K562 (cell line): ENCODE measurements around the gene KCNC3. TPM values are rescaled to one million over a fixed set of nuclear protein-coding genes. Genes with fewer than 3 reads are reported as not detected.

Source experiments
- ATAC-seq: fragments of 200-7000 bp; cut with Tn5 transposase; 3 replicates; pipeline ENCODE4 v1.9.1; 2020; ENCODE audit warnings: moderate library complexity
- BruUV-seq: library from RNA; stranded (reverse); fragments of 400-500 nt; replicated peaks from 2 replicates; lab custom pipeline; 2021; lab: Mats Ljungman, UMichigan
- CTCF ChIA-PET: fragments of 300-600 bp; formaldehyde crosslinking; extraction: SDS; loops from one replicate; lab custom pipeline; 2021; ENCODE audit warnings: low intra/inter-chr PET ratio; lab: Yijun Ruan, JAX
- POLR2A ChIA-PET: fragments of 300-600, 350-650 bp; sonication (Branson Sonifier 250); formaldehyde crosslinking; extraction: SDS; loops from one replicate; lab custom pipeline; 2021; ENCODE audit warnings: antibody characterized with exemption, inconsistent platforms; lab: Yijun Ruan, JAX
- DNase-seq, 4 experiments: peaks; one replicate each; pipeline versions ENCODE4 v3.0.0 to v3.0.0-alpha.2; 2011 to 2018; ENCODE audit warnings: low spot score in 3 of 4, mixed read lengths in 3 of 4; ENCODE audit errors: extremely low read depth in 1 of 4
- FAIRE-seq: peaks from 2 replicates; lab custom pipeline; 2011; peaks lifted over from hg19 to GRCh38; lab: Jason Lieb, UNC
- H2AFZ ChIP-seq: 2 replicates; pipeline ENCODE4 v1.6.0; 2011; ENCODE audit warnings: low read depth, low read length, control low read depth, inconsistent platforms
- H3K27ac ChIP-seq: fragments of 200-600 bp; 3 replicates; pipeline ENCODE4 v1.8.0; 2011; ENCODE audit warnings: low read depth, mild to moderate bottlenecking, control low read depth, inconsistent platforms, low read length, moderate library complexity, mixed read lengths; ENCODE audit errors: extremely low read depth
- H3K27me3 ChIP-seq, 2 experiments: fragments of 300-600 bp in 1 of 2; 2 replicates in 1 of 2; 3 replicates in 1 of 2; pipeline versions ENCODE4 v1.6.0 to v1.8.0; 2011; ENCODE audit warnings: inconsistent platforms in 2 of 2, low read length in 2 of 2, mild to moderate bottlenecking in 1 of 2, mixed read lengths in 1 of 2, moderate library complexity in 1 of 2; ENCODE audit not compliant: control insufficient read depth in 2 of 2, insufficient read depth in 2 of 2
- H3K36me3 ChIP-seq: fragments of 300-600 bp; 3 replicates; pipeline ENCODE4 v1.8.0; 2011; ENCODE audit warnings: mild to moderate bottlenecking, low read length, inconsistent platforms; ENCODE audit not compliant: control insufficient read depth, insufficient read depth
- H3K4me1 ChIP-seq, 2 experiments: fragments of 200-600 bp in 1 of 2; replicated peaks in 1 of 2; 2 replicates in 1 of 2; 3 replicates in 1 of 2; pipeline versions ENCODE4 v1.5.1 to v1.8.0; 2011; ENCODE audit warnings: inconsistent platforms in 2 of 2, low read length in 2 of 2, mild to moderate bottlenecking in 1 of 2, mixed read lengths in 1 of 2, moderate library complexity in 1 of 2; ENCODE audit not compliant: control insufficient read depth in 2 of 2, insufficient read depth in 2 of 2
- H3K4me2 ChIP-seq: 2 replicates; pipeline ENCODE4 v1.6.1; 2011; ENCODE audit warnings: low read length, control low read depth, inconsistent platforms, mixed read lengths; ENCODE audit not compliant: insufficient read depth
- H3K4me3 ChIP-seq: fragments of 200-600 bp; sonication (generic), shearing (Covaris generic); 2 replicates; pipeline ENCODE4 v1.5.1; 2016; ENCODE audit warnings: control low read depth, inconsistent platforms
- H3K79me2 ChIP-seq: fragments of 200-600 bp; 3 replicates; pipeline ENCODE4 v1.8.0; 2011; ENCODE audit warnings: low read length, inconsistent platforms; ENCODE audit not compliant: control insufficient read depth, insufficient read depth
- H3K9ac ChIP-seq, 2 experiments: 2 replicates each; pipeline versions ENCODE4 v1.6.0 to v1.6.1; 2011; ENCODE audit warnings: low read depth in 2 of 2, low read length in 2 of 2, control low read depth in 1 of 2, inconsistent platforms in 1 of 2, mild to moderate bottlenecking in 1 of 2, mixed read lengths in 1 of 2; ENCODE audit not compliant: insufficient read depth in 1 of 2
- H3K9me1 ChIP-seq: one replicate; pipeline ENCODE4 v1.6.0; 2011; ENCODE audit warnings: inconsistent platforms, mild to moderate bottlenecking, low read length, moderate library complexity; ENCODE audit not compliant: control insufficient read depth, insufficient read depth
- H3K9me3 ChIP-seq: replicated peaks from 2 replicates; pipeline ENCODE4 v1.5.1; 2011; ENCODE audit warnings: low read depth, low read length, inconsistent platforms; ENCODE audit not compliant: control insufficient read depth, insufficient read depth
- H4K20me1 ChIP-seq: replicated peaks from 2 replicates; pipeline ENCODE4 v1.6.1; 2011; ENCODE audit warnings: low read length, inconsistent platforms, mixed read lengths; ENCODE audit not compliant: control insufficient read depth, insufficient read depth
- CBFB ChIP-seq: sonication (generic); formaldehyde crosslinking; IDR thresholded peaks from 2 replicates; pipeline ENCODE4 v1.4.0; 2020; ENCODE audit warnings: mild to moderate bottlenecking, missing genetic modification reagents
- CXXC5 ChIP-seq: fragments of 250-450 bp; sonication (Bioruptor Pico); IDR thresholded peaks from 2 replicates; pipeline ENCODE4 v1.8.0; 2022; ENCODE audit warnings: inconsistent platforms, mild to moderate bottlenecking, moderate library complexity
- GABPA ChIP-seq: fragments of 200-800 bp; sonication (Bioruptor generic); conservative IDR thresholded peaks from 2 replicates; pipeline ENCODE4 v1.6.1; 2016; ENCODE audit warnings: low read depth, missing genetic modification characterization, missing compliant biosample characterization
- GABPB2 ChIP-seq: fragments of 250-450 bp; sonication (Bioruptor Pico); conservative IDR thresholded peaks from 2 replicates; pipeline ENCODE4 v1.5.1; 2021; ENCODE audit warnings: mild to moderate bottlenecking
- NKRF ChIP-seq: fragments of 450-650 bp; IDR thresholded peaks from 2 replicates; pipeline ENCODE4 v1.6.1; 2016; ENCODE audit warnings: borderline replicate concordance
- PML ChIP-seq: IDR thresholded peaks from 2 replicates; pipeline ENCODE4 v1.6.1; 2012; ENCODE audit warnings: low read length, inconsistent platforms
- TOE1 ChIP-seq, 2 experiments: fragments of 450-650 bp in 1 of 2; sonication (generic) in 1 of 2; formaldehyde crosslinking in 1 of 2; IDR thresholded peaks; 2 replicates each; pipeline versions ENCODE4 v1.7.1 to v1.8.0; 2016 to 2022; ENCODE audit warnings: borderline replicate concordance in 2 of 2, mild to moderate bottlenecking in 2 of 2, antibody characterized with exemption in 1 of 2, inconsistent platforms in 1 of 2, low read depth in 1 of 2, missing genetic modification reagents in 1 of 2, moderate library complexity in 1 of 2
- VEZF1 ChIP-seq: fragments of 200-800 bp; sonication (Bioruptor generic); IDR thresholded peaks from 2 replicates; pipeline ENCODE4 v1.6.1; 2017; ENCODE audit warnings: missing genetic modification characterization, missing compliant biosample characterization
- ZNF449 ChIP-seq: fragments of 250-450 bp; sonication (Bioruptor Pico); IDR thresholded peaks from 2 replicates; pipeline ENCODE4 v1.8.0; 2022; ENCODE audit warnings: moderate library complexity, mild to moderate bottlenecking, inconsistent platforms
- ZNF740 ChIP-seq, 3 experiments: fragments of 200-800 bp in 1 of 3; sonication (Bioruptor generic) in 1 of 3; sonication (generic) in 1 of 3; formaldehyde crosslinking in 1 of 3; IDR thresholded peaks; 2 replicates each; pipeline versions ENCODE4 v1.6.1 to v1.8.0; 2016 to 2022; ENCODE audit warnings: mild to moderate bottlenecking in 2 of 3, missing compliant biosample characterization in 2 of 3, missing genetic modification characterization in 2 of 3, missing genetic modification reagents in 1 of 3
- WGBS: fragments of 100-300 bp; shearing (Covaris generic); methylation state at CpG from one replicate; pipeline ENCODE4 v1.1.6; 2016; ENCODE audit warnings: low coverage, mixed read lengths; ENCODE audit not compliant: insufficient coverage; ENCODE audit errors: missing lambda C conversion rate; 5-methylcytosine and 5-hydroxymethylcytosine counted together
- in situ Hi-C: fragments of 300-500 bp; cut with MboI; formaldehyde crosslinking; loops from 4 replicates; pipeline ENCODE4 v1.15.0; 2018; ENCODE audit warnings: inconsistent platforms, mixed read lengths
- intact Hi-C: fragments of 100-400 bp; cut with micrococcal nuclease; formaldehyde crosslinking; loops from 2 replicates; pipeline ENCODE4 v1.14.2; 2022
- polyA plus RNA-seq, 8 experiments: library from polyadenylated mRNA; depleted of rRNA in 4 of 8; stranded (reverse) in 5 of 8; unstranded in 3 of 8; fragments of >200 nt; fragmentation: Nextera tagmentation in 2 of 8; fragmentation: Illumina TruSeq in 1 of 8; extraction: Ambion mirVana in 2 of 8; extraction: Trizol in 1 of 8; gene quantifications; 2 replicates each; pipeline versions ENCODE4 v1.2.1 to v1.2.3, GENCODE V29; 2011 to 2014; ENCODE audit warnings: inconsistent platforms in 1 of 8, missing spikeins in 1 of 8
- total RNA-seq, 7 experiments: library from RNA; depleted of rRNA in 6 of 7; stranded (reverse); fragments of >200 nt in 6 of 7; fragmentation: Illumina TruSeq in 2 of 7; extraction: Trizol in 2 of 7; gene quantifications; 2 replicates each; pipeline versions ENCODE4 v1.2.1 to v1.2.3, GENCODE V29; 2011 to 2021; ENCODE audit warnings: low replicate concordance in 1 of 7

Gene KCNC3
- total and polyA plus RNA-seq, 9 of the 15 experiments (the other 6 are each of a cell fraction or from before 2014, with no cell fraction given), result 0.03 to 26.2 (median 2.0) TPM

GRCh38 chr19:50362656-50363424 is 33.7 kb upstream of the KCNC3 start (continued):
- no peak for TF ChIP-seq NKRF
- TF ChIP-seq CXXC5 (CRISPR knock-in tag), result peak; percentile 65
- no peak for TF ChIP-seq ZNF449
- no peak for TF ChIP-seq PML

- POLR2A ChIA-PET, result interaction anchor here (0.6 to 3.6 kb wide), 6 partner anchors 10 to 508 kb away, joined by 3 to 29 read pairs (median 4); partner anchors contain the start of genes NR1H2 and SPIB
- Histone ChIP-seq H3K79me2 (peaks cover 28% of the 10 kb centered on the region), H3K9me1 (peaks cover 5% of the 10 kb centered on the region), H3K4me2 (peak overlapping the region; percentile 70), H4K20me1 (no peaks in the 10 kb centered on the region), H3K27ac (peak overlapping the region; percentile 65; the same call in 2 of the 3 replicates), H3K9ac (no peak overlapping the region; a peak in 1 of 4 replicates), H3K36me3 (no peaks in the 10 kb centered on the region; the same call in 2 of the 3 replicates), H3K4me3 (no peak overlapping the region), H3K9me3 (no peaks in the 10 kb centered on the region), H3K4me1 (peaks cover 51 to 55% of the 10 kb centered on the region in 2 experiments), H2AFZ (no peak overlapping the region), H3K27me3 (no peaks in the 10 kb centered on the region)
- WGBS, result 44% methylated on average over 6 of the region's 7 CpGs
- no peak for ATAC-seq
- intact Hi-C loops, result loop anchor here (5.0 kb wide), 1 partner anchor 295 kb away; no protein-coding TSS in a partner anchor
- BruUV-seq, result no TSS peak
- CTCF ChIA-PET, result no interaction called here
- in situ Hi-C loops, result no loop called here
- no peak for FAIRE-seq
- DNase-seq, result no peak
- no peak for TF ChIP-seq CBFB (CRISPR knock-in tag)
- no peak for TF ChIP-seq GABPB2
- TF ChIP-seq VEZF1 (CRISPR knock-in tag), result peak; percentile 11; the same call in 1 of the 2 replicates
- TF ChIP-seq GABPA (tag), result no peak
- TF ChIP-seq ZNF740 (CRISPR knock-in tag; IDR thresholded peaks at IDR 0.05), result no peak
- peak in 1 of 2 experiments; percentile 33; a peak in 1 of 4 replicates for TF ChIP-seq ZNF740 (tag; IDR thresholded peaks at IDR 0.05)
- TF ChIP-seq TOE1 (IDR thresholded peaks at IDR 0.05; ENCODE audit: borderline replicate concordance), result no peak
- no peak for TF ChIP-seq TOE1 (CRISPR knock-in tag; IDR thresholded peaks at IDR 0.05; ENCODE audit: borderline replicate concordance, low read depth)
Measured at GRCh38 chr19:50362030-50362412, 32.8 kb upstream of the KCNC3 start.
